GM19099 (cell line): Measurements from ENCODE around the gene NOSIP.
A peak's percentile ranks its signal among the peaks of the same experiment; 100 is the strongest.

Experiments
- POLR2A ChIP-seq: IDR thresholded peaks from 3 replicates; pipeline ENCODE4 v1.6.1; 2011; ENCODE audit warnings: low read depth; ENCODE audit not compliant: insufficient read length; ENCODE audit errors: extremely low read depth

NOSIP gene

DNA sequence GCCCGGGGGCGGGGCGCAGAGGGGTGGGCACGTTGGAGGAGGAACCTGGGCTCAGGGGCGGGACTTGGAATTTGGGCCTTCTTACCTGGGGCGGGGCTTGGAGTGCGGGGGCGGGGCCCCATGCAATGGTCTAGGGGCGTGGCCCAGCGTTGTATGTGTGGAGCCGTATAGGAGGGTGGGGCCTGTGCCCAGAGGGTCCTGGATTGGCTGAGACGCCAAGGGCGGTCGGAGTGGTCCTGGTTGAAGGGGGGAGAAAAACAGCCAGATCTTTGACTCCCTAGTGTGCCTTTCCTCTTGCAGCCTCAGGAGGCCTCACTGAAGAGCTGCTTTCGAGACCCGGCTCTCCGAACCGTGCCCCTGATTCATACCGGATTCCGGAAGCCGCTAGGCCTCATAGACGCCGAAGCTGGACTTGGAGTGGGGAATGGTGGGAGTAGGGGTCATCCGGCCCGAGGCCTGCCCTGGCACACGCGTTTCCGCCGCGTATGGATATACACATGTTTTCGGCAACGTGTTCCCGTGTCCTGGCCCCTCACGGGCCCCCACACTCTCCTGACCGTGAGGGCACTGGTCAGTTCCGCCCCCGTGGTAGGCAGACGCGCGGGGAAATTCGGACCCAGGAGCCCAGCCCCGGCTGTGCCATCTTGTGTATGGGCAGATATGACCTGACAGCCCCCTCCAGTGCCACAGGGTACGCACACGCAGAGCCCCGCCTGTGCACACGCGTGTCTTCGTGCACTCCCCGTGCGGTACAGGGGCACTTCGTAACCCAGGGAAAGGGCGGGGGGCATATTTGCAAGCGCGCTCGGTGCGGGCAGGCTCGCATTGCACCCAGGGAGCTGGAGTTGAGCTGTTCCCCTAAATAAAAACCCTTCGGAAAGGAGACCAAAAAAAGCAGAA, 10.0 kb upstream of the NOSIP start:
- TF ChIP-seq POLR2A, result peak; percentile 87

DNA sequence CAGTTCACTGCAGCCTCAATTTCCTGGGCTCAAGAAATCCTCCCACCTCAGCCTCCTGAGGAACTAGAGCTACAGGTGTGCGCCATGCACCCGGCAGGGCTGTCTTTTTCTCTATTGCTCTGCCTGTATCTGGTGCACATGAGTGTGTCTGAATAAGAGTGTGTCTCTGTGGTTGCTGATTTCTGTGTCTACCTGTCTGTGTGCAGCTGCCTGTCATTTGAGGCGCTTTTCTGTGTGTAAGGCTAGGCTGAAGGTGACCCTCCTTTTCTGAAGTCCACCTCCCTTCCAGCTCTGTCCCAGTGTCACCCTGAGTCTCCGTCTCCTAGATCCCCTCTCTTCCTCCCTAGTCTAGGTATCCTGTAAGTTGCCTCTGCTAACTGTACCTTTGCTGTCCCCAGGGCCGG, 9.1 kb upstream of the NOSIP start:
- no peak for TF ChIP-seq POLR2A

DNA sequence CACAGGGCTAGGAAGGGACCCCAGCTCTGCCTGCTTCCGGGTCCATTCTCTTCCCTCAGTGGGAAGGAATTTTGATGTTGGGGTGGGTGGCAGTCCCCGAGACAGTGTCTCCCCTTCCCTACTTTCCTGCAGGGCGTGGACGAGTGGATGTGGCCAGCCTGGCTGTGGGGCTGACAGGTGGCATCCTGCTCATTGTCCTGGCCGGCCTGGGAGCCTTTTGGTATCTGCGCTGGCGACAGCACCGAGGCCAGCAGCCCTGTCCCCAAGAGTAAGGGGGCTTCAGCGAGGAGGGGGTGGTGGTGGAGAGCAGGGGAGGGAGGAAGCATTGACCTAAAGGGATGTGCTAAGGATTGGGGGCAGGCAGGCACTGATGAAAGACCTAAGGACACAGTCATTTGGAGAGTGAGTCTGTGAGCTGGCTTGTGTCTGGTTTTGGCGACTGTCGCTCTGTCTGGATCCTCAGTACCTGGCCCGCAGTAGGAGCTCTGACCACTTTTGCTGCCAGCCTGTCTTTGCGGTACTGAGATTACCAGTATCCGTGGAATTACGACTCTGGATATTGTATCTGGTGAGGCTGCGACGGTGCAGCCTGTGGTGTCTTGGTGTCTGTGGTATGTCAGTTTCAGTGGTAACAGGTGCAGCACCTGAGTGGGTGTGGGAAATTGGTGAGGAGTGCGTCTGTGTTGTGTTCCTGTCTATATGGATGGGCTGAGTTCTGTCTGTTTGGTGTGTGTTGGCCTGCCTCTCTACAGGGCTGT, 8.2 kb upstream of the NOSIP start:
- no peak for TF ChIP-seq POLR2A

DNA sequence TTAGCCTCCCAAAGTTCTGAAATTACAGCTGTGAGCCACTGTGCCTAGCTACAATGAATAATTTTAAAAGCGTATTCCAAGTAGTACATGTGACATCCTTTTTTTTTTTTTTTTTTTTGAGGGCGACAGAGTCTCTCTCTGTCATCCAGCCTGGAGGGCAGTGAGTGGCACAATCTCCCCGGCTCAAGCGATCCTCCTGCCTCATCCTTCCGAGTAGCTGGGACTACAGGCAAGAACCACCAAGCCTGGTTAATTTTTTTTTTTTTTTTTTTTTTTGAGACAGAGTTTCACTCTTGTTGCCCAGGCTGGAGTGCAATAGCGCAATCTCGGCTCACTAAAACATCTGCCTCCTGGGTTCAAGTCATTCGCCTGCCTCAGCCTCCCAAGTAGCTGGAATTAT, 6.9 kb upstream of the NOSIP start:
- TF ChIP-seq POLR2A, result no peak

DNA sequence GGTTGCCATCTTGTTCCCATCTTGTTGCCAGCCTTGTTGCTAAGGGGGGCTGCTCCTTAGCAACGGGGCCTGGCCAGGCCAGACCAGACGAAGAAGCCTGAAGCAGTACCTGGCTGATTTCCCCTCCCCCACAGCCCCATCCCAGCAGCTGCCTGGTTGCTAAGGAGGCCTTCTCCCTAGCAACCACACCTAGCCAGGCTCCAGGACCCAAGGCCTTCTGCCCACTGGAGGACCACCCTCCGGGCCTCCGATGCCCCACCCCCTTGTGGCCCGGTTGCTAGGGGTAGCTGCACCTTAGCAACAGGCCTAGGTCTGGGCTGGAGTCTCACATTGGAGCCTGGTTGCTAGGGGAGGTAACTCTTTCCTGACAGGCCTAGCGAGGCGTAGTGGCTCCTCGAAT, 4.7 kb upstream of the NOSIP start:
- TF ChIP-seq POLR2A, result no peak

DNA sequence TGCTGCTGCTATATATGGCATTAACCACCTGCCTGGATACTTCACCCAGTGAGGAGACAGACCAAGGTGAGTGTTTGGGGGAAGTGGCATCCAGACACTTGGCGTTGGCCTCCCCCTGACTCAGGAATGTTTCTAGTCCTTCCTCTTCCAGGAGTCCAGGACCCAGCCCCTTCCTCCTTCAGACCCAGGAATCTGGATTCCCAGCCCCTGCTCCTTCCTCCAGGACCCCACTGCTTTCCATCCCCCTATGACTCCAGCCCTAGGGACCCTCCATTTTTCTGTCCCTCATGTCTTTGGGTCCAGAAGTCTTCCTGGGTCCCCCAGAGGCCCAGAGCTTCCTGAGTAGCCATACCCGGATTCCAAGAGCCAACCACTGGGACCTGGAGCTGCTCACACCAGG, 2.9 kb upstream of the NOSIP start:
- TF ChIP-seq POLR2A, result no peak

DNA sequence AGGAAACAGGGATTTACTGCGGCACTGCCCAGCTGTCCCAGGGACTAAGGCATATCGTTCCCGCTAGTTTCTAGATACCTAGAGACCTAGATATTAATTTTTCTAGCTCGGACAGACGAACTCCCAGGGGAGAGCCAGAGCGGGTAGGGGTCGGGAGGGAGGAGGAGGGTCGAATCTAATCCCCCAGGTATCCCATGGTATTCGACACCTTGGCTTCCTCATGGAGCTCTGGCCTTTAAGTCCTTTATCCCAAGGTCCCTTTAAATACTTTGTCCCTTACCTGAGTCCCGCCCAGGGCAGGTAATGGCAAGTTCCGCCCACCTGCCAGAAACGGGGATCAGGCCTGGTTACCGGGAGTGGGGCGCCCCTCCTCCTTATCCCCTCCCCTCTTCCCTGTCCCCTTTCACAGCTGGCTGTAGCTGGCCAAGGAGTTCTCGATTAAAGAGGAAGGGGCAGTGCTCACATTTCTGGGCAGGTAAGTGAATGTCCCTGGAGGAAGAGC, 702 bp upstream of the NOSIP start, which contains the start of gene PRRG2:
Gene PRRG2, plus strand, starts transcription at position 310 of the 502 bp plus-strand sequence. CDS start 1,904 bp downstream, outside the sequence.
- no peak for TF ChIP-seq POLR2A

DNA sequence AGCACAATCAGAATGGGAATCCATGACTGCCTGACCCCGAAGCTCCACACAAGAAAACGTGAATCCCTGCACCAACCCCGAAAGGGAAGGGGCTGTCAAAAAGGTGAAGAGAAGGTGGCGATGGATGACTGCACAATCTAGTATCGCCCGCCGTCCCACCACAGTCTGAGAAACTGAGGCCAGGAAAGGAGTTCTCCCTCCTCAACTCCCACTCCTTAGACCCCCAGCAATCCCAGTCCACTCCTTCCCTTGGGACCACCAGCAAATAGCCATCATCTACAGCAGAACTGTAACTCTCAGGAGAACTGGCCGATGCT, 451 bp downstream of the NOSIP start:
- TF ChIP-seq POLR2A, result no peak

DNA sequence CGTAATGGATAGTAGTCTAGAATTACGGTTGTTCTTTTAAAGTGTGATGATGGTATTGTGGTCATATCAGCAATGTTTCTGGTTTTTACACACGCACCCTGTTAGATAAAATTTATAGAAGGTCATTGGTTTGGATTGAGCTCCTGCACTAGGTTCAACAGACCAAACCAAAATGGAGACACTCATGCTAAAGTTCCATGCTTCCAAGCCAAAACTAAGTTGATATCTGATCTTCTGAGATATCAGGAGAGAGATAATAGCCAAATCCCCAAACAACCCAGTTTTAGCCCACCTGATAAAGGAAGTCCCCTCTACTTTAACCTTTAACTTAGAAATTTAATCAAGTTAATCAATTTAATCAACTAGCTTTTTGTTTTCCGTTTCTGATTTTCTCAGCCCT, 1.2 kb downstream of the NOSIP start:
- no peak for TF ChIP-seq POLR2A

DNA sequence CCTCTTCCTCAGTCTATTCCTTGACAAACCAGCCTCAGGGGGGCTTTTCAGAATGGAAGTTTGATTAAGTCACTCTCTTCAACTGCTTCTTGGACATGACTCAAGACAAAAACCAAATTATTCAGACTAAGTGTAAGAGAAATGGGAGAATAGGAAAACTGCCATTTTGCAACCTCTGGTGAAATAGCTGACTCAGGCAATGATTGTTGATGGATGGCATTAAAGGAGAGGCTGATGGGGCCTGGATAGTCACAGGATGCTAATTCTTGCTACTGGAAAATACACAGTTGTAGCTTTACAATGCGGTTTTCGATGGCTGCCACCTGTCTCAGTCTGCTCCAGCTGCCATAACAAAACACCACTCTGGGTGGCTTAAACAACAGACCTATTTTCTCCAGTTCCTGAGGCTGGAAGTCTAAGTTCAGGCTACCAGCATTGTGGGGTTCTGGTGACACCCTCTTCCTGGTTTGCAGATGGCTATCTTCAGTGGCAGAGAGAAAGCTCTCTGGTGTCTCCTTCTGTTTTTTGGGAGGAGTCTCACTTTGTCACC, 6.1 kb downstream of the NOSIP start:
- no peak for TF ChIP-seq POLR2A

DNA sequence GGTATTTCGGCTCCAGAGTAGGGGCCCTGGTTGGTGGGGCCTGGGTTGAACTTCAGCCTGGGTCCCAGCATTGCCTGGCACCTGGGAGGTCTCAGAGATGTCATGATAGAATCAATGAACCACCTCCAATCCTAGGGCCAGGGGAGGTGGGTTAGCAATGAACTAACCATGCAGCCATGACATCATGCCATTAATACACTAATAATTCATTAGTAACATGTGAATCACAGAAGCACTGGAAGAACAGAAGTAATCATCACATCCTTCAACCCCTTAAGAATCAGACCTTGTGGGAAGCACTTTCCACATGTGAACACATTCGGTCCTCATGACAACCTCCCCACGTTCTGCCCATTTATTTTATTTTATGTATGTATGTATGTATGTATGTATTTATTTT, 6.9 kb downstream of the NOSIP start:
- no peak for TF ChIP-seq POLR2A

DNA sequence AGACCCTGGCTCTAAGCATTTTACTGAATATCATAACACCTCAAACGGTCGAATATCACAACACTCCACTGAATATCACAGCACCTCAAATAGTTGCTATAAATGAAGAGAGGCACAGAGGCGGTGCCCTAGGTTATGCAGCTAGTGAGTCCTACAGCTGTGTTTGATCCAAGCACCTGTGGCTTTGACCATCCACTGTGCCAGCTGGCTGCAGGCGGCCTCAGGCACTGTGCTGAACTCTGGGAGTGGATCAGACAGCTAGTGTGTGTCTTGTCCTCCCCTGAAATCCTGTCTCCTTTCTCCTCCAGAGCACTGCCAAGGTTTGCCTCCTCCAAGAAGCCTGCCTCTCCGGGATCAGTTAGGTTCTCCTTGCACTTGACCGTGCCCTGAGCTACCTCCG, 7.3 kb downstream of the NOSIP start:
- TF ChIP-seq POLR2A, result no peak

DNA sequence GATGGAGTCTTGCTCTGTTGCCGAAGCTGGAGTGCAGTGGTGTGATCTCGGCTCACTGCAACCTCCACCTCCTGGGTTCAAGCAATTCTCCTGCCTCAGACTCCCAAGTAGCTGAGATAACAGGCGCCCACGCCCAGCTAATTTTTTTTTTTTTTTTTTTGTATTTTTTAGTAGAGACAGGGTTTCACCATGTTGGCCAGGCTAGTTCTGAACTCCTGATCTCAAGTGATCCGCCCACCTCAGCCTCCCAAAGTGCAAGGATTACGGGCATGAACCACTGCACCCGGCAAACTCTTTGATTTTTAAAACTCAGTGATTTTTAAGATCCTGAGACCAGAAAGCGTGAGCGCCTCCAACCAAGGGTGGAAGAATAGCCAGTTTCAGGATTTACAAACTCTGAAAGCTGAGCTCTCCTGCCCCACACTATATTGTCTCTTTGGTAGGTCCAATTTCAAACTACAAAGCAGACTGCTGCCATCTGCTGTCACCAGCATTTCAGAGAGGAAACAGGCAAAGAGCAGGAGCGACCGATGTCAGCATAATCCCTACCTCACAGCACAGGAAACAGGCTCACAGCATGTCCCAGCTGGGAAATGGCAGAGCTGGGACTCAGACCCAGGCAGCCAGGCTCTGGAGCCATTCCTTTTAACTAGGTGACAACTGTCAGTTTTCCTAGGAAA, 9.2 kb downstream of the NOSIP start:
- TF ChIP-seq POLR2A, result no peak

DNA sequence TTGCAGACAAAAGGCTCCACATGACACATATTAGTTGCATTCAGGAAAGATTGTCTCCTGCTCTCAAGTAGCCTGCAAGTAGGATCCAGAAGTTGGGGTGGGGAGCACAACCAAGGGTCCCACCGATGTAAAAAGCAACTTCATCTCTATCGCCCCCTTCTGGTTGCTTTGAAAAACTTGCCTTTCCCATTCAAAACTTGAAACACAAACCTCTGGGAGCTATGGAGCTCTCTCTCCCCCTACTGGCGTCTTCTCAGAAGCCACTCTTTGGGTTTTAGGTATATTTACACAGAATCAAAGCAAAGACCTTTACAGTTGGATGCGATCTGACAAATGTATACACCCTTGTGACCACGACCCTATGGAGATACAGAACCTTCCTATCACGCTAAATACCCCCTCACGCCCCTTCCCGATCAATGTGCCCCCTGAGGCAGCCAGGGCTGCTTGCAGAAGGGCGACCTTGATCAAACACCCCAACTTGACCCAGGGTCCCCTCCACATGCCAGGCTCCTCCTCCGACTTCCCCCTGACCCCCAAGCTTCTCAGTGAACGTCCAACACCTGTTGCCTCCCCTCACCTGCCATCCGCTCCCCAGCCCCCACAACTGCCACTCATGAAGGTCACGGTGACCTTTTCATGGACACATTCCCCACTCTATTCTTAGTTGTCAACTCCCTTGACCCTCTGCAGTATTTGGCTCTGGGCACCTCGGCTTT, 10.1 kb downstream of the NOSIP start:
- no peak for TF ChIP-seq POLR2A
